ENCODE results near the gene UMPS.

DNA sequence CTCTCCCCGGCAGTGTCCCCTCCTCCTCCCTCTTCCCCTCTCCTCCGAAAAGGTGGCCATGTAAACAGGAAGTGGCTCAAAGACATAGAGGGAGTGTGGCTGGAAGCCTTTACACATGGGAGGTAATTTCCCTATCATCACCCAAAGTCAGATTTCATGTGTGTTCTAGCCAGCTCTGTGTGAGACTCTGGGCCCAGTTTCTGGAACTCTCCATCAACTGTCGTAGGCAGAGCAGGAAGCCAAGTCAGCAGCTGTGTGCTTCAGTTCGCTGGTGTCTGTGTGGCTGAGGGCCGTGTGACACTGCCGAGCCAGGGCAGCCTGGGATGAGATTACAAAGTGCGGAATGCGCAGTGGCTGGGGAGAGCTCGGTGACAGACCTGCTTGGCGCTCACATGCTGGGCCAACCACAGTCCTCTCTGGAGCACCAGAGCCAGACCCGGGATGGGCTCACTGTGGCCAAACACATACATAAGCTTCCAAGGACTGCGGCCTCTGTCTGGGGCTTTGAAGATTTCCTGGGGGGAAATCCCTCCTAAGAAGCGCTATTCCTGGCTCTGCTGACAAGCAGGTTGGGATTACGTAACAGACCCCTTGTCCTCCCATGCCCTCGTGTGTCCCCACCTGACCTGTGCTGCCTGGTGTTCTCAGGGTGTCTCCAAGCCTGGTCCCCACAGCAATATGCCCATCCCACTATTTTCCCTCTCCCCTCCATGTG, 50.7 kb downstream of the UMPS start:
- TF ChIP-seq, protein P1, sequence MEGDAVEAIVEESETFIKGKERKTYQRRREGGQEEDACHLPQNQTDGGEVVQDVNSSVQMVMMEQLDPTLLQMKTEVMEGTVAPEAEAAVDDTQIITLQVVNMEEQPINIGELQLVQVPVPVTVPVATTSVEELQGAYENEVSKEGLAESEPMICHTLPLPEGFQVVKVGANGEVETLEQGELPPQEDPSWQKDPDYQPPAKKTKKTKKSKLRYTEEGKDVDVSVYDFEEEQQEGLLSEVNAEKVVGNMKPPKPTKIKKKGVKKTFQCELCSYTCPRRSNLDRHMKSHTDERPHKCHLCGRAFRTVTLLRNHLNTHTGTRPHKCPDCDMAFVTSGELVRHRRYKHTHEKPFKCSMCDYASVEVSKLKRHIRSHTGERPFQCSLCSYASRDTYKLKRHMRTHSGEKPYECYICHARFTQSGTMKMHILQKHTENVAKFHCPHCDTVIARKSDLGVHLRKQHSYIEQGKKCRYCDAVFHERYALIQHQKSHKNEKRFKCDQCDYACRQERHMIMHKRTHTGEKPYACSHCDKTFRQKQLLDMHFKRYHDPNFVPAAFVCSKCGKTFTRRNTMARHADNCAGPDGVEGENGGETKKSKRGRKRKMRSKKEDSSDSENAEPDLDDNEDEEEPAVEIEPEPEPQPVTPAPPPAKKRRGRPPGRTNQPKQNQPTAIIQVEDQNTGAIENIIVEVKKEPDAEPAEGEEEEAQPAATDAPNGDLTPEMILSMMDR (optimal IDR thresholded peaks at IDR 0.05 in 1 of 3, IDR thresholded peaks at IDR 0.05 in 1 of 3, conservative IDR thresholded peaks at IDR 0.05 in 1 of 3; ENCODE audit: extremely low read depth in 1 of 3, insufficient read depth in 2 of 3, low read length in 3 of 3) = no peak
- no peak for TF ChIP-seq EZH2 (IDR thresholded peaks at IDR 0.05; ENCODE audit: low read length)
